K562 treated with DMSO at 1 percent for 48 hours (cell line): ENCODE results near the gene PLA2G4F. TPM values are rescaled to one million over a fixed set of nuclear protein-coding genes. Genes with fewer than 3 reads are reported as not detected.

Experiments
- total RNA-seq: library from RNA; unstranded; fragments of 300-600 nt; gene quantifications from 2 replicates; pipeline ENCODE4 v1.2.3, GENCODE V29; 2022; ENCODE audit warnings: low replicate concordance; ENCODE audit errors: extremely low read depth

Gene PLA2G4F
- total RNA-seq = not detected in 2 replicates

GRCh38 chr15:42156243-42156922 lies at the start of gene PLA2G4F:
Gene PLA2G4F, minus strand, starts transcription at chr15:42156636. Its CDS starts 87 bp downstream, at chr15:42156549.

GRCh38 chr15:42094512-42094963 lies 61.9 kb downstream of the PLA2G4F start, which contains the start of gene PLA2G4D:
Gene PLA2G4D, minus strand, starts transcription at chr15:42094562. Its CDS starts 103 bp downstream, at chr15:42094459.

Other genes with a start within 250 kb of the PLA2G4F start
- not detected in 2 replicates for gene EHD4, start 184.1 kb downstream of the PLA2G4F start, total RNA-seq
- not detected in 2 replicates for gene PLA2G4E, start 135.6 kb downstream of the PLA2G4F start, total RNA-seq
- not detected in 2 replicates for gene PLA2G4D, start 62.1 kb downstream of the PLA2G4F start, total RNA-seq
- gene VPS39, start 51.7 kb upstream of the PLA2G4F start, total RNA-seq = not detected in 2 replicates
- gene GANC, start 116.6 kb upstream of the PLA2G4F start, total RNA-seq = not detected in 2 replicates
- gene TMEM87A, start 116.8 kb upstream of the PLA2G4F start, total RNA-seq = not detected in 2 replicates
- gene CAPN3, start 202.9 kb upstream of the PLA2G4F start, total RNA-seq = not detected in 2 replicates